Neural progenitor cell (in vitro differentiated cells): ENCODE measurements around the gene BCAS3.

Experiments used
- CTCF ChIP-seq: fragments of 200-600 bp; sonication (generic); IDR thresholded peaks from 2 replicates; pipeline ENCODE4 v1.5.1; 2017; ENCODE audit warnings: antibody characterized with exemption, mild to moderate bottlenecking
- EZH2phosphoT487 ChIP-seq: fragments of 200-600 bp; sonication (generic); IDR thresholded peaks from 2 replicates; pipeline ENCODE4 v1.6.1; 2017; ENCODE audit warnings: antibody characterized with exemption

- TF ChIP-seq CTCF (no peak), EZH2phosphoT487 (no peak)
Measured at GRCh38 chr17:61174310-61174709, 496.7 kb downstream of the BCAS3 start.
